ENCODE data around the gene TM9SF1.

DNA sequence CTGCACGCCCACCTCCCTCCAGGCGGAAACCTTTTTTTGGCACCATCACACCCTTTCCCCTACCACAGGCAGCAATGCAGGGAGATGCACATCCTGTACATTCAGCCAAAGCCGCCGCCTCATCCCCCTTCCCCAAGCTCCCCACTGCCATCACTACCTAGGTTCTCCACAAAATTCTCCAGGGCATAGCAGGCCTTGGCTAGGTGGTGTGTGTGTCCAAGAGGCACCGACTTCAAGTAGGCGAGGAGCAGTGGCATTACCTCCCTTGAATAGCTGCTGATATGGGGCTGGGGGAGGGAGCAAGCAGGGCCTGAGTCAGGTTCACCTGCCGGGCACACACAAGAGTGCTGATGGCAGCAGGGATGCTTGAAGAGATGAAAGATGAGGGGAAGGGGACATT, 10.2 kb downstream of the TM9SF1 start:
- no peak for TF ChIP-seq POLR2AphosphoS5 (IDR thresholded peaks at IDR 0.05)
- no peak for TF ChIP-seq POLR2A (IDR thresholded peaks at IDR 0.05)
- TF ChIP-seq, protein P1, sequence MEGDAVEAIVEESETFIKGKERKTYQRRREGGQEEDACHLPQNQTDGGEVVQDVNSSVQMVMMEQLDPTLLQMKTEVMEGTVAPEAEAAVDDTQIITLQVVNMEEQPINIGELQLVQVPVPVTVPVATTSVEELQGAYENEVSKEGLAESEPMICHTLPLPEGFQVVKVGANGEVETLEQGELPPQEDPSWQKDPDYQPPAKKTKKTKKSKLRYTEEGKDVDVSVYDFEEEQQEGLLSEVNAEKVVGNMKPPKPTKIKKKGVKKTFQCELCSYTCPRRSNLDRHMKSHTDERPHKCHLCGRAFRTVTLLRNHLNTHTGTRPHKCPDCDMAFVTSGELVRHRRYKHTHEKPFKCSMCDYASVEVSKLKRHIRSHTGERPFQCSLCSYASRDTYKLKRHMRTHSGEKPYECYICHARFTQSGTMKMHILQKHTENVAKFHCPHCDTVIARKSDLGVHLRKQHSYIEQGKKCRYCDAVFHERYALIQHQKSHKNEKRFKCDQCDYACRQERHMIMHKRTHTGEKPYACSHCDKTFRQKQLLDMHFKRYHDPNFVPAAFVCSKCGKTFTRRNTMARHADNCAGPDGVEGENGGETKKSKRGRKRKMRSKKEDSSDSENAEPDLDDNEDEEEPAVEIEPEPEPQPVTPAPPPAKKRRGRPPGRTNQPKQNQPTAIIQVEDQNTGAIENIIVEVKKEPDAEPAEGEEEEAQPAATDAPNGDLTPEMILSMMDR (IDR thresholded peaks at IDR 0.05) = no peak
- no peak for TF ChIP-seq EP300 (IDR thresholded peaks at IDR 0.05)

Data from upper lobe of left lung (tissue), 4 donors.